ENCODE measurements around the gene C1orf159. TPM values are rescaled to one million over a fixed set of nuclear protein-coding genes. Genes with fewer than 3 reads are reported as not detected.
"Not testable (repeated sequence)": the region's sequence is repeated elsewhere in the genome, so short reads cannot be mapped to it uniquely, and the experiment has no call there.

Gene C1orf159
- total RNA-seq, 1 experiment from 2014 or later, result 10.0 TPM

DNA sequence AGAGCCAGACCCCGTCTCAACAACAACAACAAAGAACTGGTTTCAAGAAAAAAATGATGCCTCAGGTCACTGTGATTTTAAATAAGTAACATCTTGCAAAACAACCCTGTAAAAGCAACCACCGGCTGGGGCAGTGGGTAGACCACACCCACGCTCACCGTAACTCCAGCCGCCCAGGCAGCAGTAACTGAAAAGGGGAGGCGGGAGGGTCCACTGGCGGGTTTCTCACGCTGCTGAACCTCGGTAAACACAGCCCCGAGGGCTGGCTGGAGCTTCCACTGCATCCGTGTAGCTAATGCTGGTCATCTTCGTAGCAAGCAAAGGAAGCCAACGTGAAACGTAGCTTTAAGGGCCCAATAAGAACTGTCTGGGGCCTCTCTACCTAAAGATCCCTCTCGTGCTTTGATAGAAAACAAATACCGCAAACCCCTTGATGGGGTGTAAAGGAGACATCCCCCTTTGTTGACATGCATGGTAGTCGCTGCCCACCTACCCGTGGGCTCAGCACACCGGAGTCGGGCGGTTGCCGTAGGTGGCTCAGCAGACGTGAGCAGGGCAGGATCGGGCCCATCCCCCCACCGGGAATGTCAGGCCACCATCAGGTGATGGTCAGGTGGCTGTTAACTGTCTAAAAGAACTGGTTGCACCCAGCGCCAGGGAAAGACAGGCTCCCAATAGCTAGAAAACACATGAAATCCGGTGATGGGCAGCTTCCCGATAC is 4.2 kb downstream of the C1orf159 start:
- no peak for DNase-seq (ENCODE audit: low read depth, low spot score)
- in situ Hi-C loops (cut with HindIII; ENCODE audit: low pct_unique_long_range_greater_than_20kb, low sequenced_read_pairs), result no loop called here

DNA sequence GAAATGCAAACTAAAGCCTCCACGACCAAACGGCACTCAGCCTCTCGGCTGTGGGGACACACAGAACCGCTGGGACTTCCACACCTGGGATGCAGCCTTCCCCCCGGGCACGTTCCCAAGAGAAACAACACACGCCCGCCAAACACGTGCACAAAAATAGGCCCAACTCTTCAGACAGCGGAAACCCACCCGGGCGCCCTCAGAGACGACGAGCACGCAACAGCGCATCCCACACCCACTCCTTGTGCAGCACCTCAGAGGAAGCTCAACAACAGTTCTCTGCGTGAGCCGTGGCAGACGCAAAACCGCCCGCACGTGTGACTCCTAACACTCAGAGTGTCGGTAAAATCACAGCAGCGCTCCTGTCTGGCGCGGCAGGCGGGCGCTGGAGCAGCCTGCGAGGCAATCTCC is 5.3 kb downstream of the C1orf159 start:
- no peak for DNase-seq (ENCODE audit: low read depth, low spot score)
- in situ Hi-C loops (cut with HindIII; ENCODE audit: low pct_unique_long_range_greater_than_20kb, low sequenced_read_pairs), result no loop called here

- no peak for DNase-seq (ENCODE audit: low read depth, low spot score)
- in situ Hi-C loops (cut with HindIII; ENCODE audit: low pct_unique_long_range_greater_than_20kb, low sequenced_read_pairs), result no loop called here
Measured at GRCh38 chr1:1109743-1110142, 6.1 kb downstream of the C1orf159 start.

DNA sequence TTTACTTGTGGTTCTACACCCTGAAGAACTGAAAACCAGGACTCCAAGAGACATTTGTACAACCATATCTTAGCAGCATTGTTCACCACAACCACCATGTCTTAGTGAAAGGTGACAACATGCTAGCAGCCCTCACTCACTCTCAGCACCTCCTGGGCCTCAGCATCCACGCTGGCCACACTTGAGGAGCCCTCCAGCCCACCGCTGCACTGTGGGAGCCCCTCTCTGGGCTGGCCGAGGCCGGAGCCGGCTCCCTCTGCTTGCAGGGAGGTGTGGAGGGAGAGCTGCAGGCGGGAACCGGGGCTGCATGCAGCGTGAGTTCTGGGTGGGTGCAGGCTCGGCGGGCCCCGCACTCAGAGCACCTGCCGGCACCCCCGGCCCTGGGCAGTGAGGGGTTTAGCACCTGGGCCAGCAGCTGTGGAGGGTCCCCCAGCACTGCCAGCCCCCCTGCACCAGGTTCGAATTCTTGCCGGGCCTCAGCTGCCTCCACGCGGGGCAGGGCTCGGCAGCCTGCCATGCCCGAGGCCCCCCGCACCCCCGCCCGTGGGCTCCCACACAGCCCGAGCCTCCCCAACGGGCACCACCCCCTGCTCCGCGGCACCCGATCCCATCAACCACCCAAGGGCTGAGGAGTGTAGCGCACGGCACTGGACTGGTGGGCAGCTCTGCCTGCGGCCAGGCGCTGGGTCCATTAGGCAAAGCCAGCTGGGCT is 9.2 kb downstream of the C1orf159 start:
- no peak for DNase-seq (ENCODE audit: low read depth, low spot score)
- in situ Hi-C loops (cut with HindIII; ENCODE audit: low pct_unique_long_range_greater_than_20kb, low sequenced_read_pairs), result no loop called here

GRCh38 chr1:1104152-1104551 is 11.7 kb downstream of the C1orf159 start:
- in situ Hi-C loops (cut with HindIII; ENCODE audit: low pct_unique_long_range_greater_than_20kb, low sequenced_read_pairs); DNase-seq (ENCODE audit: low read depth, low spot score): not testable (repeated sequence)

- DNase-seq (ENCODE audit: low read depth, low spot score), result no peak
- in situ Hi-C loops (cut with HindIII; ENCODE audit: low pct_unique_long_range_greater_than_20kb, low sequenced_read_pairs), result no loop called here
Measured at GRCh38 chr1:1101503-1101902, 14.4 kb downstream of the C1orf159 start.

DNA sequence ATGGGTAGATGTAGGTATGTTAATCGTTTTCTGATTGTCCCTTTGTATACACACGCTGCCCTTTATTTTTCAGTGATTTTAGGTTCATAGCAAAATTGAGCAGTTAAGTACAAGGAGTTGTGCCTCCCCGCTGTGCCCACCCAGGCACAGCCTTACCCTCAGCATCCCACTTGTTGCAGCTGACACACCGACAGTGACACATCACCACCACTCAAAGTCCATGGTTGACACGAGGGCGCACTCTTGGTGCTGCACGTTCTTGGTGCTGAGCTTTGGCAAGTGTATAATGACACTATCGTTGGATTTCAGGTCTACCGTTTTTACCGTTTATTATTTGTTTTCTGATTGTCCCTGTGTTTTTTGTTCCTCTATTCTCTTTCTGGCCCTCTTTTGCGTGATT is 15.6 kb downstream of the C1orf159 start:
- in situ Hi-C loops (cut with HindIII; ENCODE audit: low pct_unique_long_range_greater_than_20kb, low sequenced_read_pairs), result no loop called here
- no peak for DNase-seq (ENCODE audit: low read depth, low spot score)

DNA sequence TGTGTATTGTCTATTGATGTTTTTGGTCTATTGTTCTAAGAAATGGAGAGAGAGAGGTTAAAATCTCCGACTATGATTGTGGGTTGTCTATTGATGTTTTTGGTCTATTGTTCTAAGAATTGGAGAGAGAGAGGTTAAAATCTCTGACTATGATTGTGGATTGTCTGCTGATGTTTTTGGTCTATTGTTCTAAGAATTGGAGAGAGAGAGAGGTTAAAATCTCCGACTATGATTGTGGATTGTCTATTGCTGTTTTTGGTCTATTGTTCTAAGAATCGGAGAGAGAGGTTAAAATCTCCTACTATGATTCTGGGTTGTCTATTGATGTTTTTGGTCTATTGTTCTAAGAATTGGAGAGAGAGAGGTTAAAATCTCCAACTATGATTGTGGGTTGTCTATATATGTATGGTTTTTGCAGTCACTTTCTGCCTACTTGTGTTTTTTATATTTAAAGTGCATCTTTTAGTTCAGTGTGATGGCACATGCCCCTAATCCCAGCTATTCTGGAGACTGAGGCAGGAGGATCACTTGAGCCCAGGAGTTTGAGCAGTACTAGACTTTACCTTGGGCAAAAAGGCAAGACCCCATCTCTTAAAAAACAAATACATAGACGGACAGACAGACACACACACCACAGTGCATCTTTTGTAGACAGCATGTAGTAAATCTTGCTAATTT is 16.2 kb downstream of the C1orf159 start:
- no peak for DNase-seq (ENCODE audit: low read depth, low spot score)
- in situ Hi-C loops (cut with HindIII; ENCODE audit: low pct_unique_long_range_greater_than_20kb, low sequenced_read_pairs), result no loop called here

GRCh38 chr1:1098681-1099421 is 17.0 kb downstream of the C1orf159 start:
- no peak for DNase-seq (ENCODE audit: low read depth, low spot score)
- in situ Hi-C loops (cut with HindIII; ENCODE audit: low pct_unique_long_range_greater_than_20kb, low sequenced_read_pairs), result no loop called here

DNA sequence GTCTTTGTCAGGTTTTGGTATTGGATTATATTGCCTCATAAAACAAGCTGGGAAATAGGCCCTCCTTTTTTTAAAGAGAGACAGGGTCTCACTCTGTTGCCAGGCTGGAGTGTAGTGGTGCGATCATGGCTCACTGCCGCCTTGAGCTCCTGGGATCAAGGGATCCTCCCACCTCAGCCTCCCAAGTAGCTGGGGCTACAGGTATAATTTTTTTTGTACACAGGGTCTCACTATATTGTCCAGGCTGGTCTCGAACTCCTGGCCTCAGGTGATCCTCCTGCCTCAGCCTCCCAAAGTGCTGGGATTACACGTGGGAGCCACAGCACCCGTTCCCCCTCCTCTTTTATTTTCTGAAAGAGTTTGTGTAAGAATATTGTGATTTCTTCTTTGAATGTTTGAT is 19.8 kb downstream of the C1orf159 start:
- DNase-seq (ENCODE audit: low read depth, low spot score); in situ Hi-C loops (cut with HindIII; ENCODE audit: low pct_unique_long_range_greater_than_20kb, low sequenced_read_pairs): not testable (repeated sequence)

DNA sequence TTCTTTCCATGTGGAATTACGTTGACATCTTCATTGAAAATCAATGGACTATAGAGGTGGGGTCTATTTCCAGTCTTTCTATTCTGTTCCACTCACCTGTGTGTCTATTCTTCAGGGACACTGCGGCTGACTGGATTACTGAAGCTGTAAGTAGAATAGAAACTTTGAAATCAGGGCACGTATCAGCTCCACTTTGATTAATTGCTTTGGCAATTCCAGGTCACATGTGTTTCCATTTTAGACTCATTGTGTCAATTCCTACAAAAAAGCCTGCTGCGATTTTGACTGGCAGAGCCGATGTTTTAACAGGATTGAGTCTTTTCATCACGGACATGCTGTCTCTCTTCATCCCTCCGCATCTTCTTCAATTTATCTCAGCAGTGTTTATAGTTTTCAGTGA is 20.9 kb downstream of the C1orf159 start:
- in situ Hi-C loops (cut with HindIII; ENCODE audit: low pct_unique_long_range_greater_than_20kb, low sequenced_read_pairs), result no loop called here
- DNase-seq (ENCODE audit: low read depth, low spot score), result no peak

- in situ Hi-C loops (cut with HindIII; ENCODE audit: low pct_unique_long_range_greater_than_20kb, low sequenced_read_pairs), result no loop called here
Measured at GRCh38 chr1:1093610-1093943, 22.3 kb downstream of the C1orf159 start.

DNA sequence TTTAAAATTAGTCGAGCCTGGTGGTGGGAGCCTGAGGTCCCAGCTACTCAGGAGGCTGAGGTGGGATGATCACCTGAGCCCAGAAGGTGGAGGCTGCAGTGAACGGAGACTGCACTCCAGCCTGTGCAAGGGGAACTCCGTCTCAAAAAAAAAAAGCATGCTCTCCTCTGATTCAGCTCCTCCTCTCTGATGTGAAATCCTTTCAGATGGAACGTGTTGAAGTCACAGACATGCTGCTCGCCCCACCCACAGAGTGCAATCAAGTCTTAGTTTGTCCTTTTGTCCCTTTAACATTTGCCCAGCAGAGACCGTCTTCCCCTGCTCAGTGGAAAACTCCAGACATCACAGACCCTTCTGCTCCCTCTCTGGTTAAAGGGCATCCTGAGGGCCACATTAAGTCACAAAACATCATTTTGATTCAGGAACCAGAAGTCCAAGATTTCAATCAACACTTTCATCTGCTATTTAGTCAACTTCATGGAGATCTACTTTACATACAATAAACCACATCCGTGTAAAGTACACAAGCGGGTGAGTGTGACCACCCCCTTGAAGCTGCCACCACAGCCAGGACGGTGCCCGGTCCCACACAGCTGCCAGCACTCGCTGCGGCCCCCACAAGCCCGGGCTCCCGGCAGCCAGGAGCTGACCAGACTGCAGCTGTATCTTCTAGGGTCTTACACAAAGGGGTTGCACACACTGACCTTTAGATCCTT is 22.8 kb downstream of the C1orf159 start:
- no peak for DNase-seq (ENCODE audit: low read depth, low spot score)
- in situ Hi-C loops (cut with HindIII; ENCODE audit: low pct_unique_long_range_greater_than_20kb, low sequenced_read_pairs), result no loop called here

More at GRCh38 chr1:1093610-1093943, 22.3 kb downstream of the C1orf159 start:
- DNase-seq (ENCODE audit: low read depth, low spot score), result no peak

- in situ Hi-C loops (cut with HindIII; ENCODE audit: low pct_unique_long_range_greater_than_20kb, low sequenced_read_pairs), result no loop called here
Measured at GRCh38 chr1:1092149-1092855, 23.6 kb downstream of the C1orf159 start.

DNA sequence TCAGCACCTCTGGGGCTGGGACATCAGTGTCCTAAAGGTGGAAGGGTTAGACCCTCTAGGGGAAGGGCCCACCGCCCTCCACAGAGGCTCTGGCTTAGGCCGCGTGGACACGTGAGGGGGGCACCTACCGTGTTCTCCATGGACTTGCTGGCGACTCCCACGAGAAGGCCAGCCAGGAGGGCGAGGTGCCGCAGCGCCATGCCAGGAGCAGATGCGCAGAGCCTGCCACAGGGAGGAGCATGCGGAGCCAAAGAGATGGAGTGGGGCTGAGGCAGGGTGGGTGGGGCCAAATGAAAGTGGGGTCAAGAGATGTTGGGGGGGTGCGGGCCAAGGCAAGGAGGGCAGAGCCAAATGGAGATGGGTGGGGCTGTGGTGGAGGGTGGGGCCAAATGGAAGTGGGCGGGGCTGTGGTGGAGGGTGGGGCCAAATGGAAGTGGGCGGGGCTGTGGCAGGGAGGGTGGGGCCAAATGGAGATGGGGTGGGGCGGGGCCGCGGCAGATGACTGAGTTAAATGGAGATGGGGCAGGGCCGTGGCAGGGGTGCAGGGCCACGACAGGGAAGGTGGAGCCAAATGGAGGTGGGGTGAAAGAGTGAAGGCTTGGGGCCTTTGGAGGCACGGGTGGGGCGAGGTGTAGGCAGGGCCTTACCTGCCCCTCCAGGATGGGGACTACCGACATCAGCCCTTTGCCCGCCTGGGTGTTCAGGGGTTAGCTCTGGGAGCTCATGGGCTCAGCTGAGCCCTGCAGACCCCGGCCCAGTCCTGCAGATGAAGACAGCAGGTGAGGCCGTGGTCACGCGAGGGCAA is 24.3 kb downstream of the C1orf159 start:
- no peak for DNase-seq (ENCODE audit: low read depth, low spot score)
- in situ Hi-C loops (cut with HindIII; ENCODE audit: low pct_unique_long_range_greater_than_20kb, low sequenced_read_pairs), result no loop called here

More at GRCh38 chr1:1092149-1092855, 23.6 kb downstream of the C1orf159 start:
- no peak for DNase-seq (ENCODE audit: low read depth, low spot score)
